Activated naive CD8-positive, alpha-beta T cell treated with anti-CD3 and anti-CD28 coated beads, Interleukin-2, amount 10 ng/mL, durations not matched to agents 7 days and 5 days (primary cell): ENCODE results near the gene PRXL2C. TPM values are rescaled to one million over a fixed set of nuclear protein-coding genes. Genes with fewer than 3 reads are reported as not detected.
"Not testable (repeated sequence)": the region's sequence is repeated elsewhere in the genome, so short reads cannot be mapped to it uniquely, and the experiment has no call there.

Experiments used
- ATAC-seq: fragments of 150-1000 bp; cut with Tn5 transposase; one replicate; pipeline ENCODE4 v1.10.0; 2021; ENCODE audit warnings: low read depth, moderate library complexity
- POLR2A ChIA-PET: fragments of 350-600 bp; sonication (Branson Sonifier 250); formaldehyde crosslinking; loops from one replicate; lab custom pipeline; 2021; ENCODE audit warnings: antibody characterized with exemption; lab: Charles Lee
- DNase-seq: peaks from one replicate; pipeline ENCODE4 v3.0.0; 2021
- H3K27ac Mint-ChIP-seq: one replicate; pipeline ENCODE4 v1.8.0; 2022; ENCODE audit warnings: mild to moderate bottlenecking, mixed read lengths
- H3K27me3 Mint-ChIP-seq: one replicate; pipeline ENCODE4 v1.8.0; 2022; ENCODE audit warnings: mild to moderate bottlenecking, moderate library complexity, mixed read lengths
- H3K36me3 Mint-ChIP-seq: one replicate; pipeline ENCODE4 v1.8.0; 2021; ENCODE audit warnings: mild to moderate bottlenecking, mixed read lengths
- H3K4me1 Mint-ChIP-seq: one replicate; pipeline ENCODE4 v1.8.0; 2021; ENCODE audit warnings: mixed read lengths
- H3K4me3 Mint-ChIP-seq: one replicate; pipeline ENCODE4 v1.8.0; 2022; ENCODE audit warnings: mild to moderate bottlenecking, moderate library complexity, mixed read lengths
- H3K9me3 Mint-ChIP-seq: one replicate; pipeline ENCODE4 v1.8.0; 2021; ENCODE audit warnings: mixed read lengths
- total RNA-seq, 2 experiments: library from RNA; stranded (reverse); gene quantifications; one replicate each; pipeline ENCODE4 v1.2.3, GENCODE V29; 2021

The PRXL2C gene
- 1 to 10 TPM; 5.3 to 6.2 TPM for total RNA-seq

GRCh38 chr9:96655198-96655851 is at the start of gene PRXL2C:
Gene PRXL2C, minus strand, starts transcription at chr9:96655317. Its CDS starts 36 bp downstream, at chr9:96655281.
- Mint-ChIP-seq H3K27me3 (peaks cover 7% of the 10 kb centered on the region), H3K27ac (peak within 1 kb of the TSS; percentile 81), H3K36me3 (no peaks in the 10 kb centered on the region), H3K9me3 (no peaks in the 10 kb centered on the region), H3K4me1 (peaks cover 9% of the 10 kb centered on the region), H3K4me3 (peak within 1 kb of the TSS; percentile 93)
- POLR2A ChIA-PET: interaction anchor here (1.0 kb wide), 1 partner anchor 237 kb away, joined by 3 read pairs; the partner anchor contains the start of gene ZNF367
- DNase-seq (peak; percentile 79), ATAC-seq (peak; percentile 76)

GRCh38 chr9:96700721-96701375 is 45.7 kb upstream of the PRXL2C start:
- POLR2A ChIA-PET: not testable (repeated sequence)

GRCh38 chr9:96691326-96691725 is 36.2 kb upstream of the PRXL2C start:
- Mint-ChIP-seq H3K36me3 (peaks cover 2% of the 10 kb centered on the region), H3K27ac (no peak overlapping the region), H3K27me3 (peaks cover 7% of the 10 kb centered on the region), H3K4me1 (peaks cover 3% of the 10 kb centered on the region), H3K4me3 (no peak overlapping the region), H3K9me3 (peaks cover 21% of the 10 kb centered on the region)
- no peak for DNase-seq
- POLR2A ChIA-PET: no interaction called here
- ATAC-seq: no peak

More at GRCh38 chr9:96700721-96701375, 45.7 kb upstream of the PRXL2C start:
- DNase-seq, H3K36me3 Mint-ChIP-seq, ATAC-seq, H3K27me3 Mint-ChIP-seq, H3K4me1 Mint-ChIP-seq, H3K4me3 Mint-ChIP-seq, H3K27ac Mint-ChIP-seq: not testable (repeated sequence)
- peaks cover 19% of the 10 kb centered on the region for H3K9me3 Mint-ChIP-seq

- Mint-ChIP-seq H3K27me3 (peaks cover 7% of the 10 kb centered on the region), H3K36me3 (peaks cover 2% of the 10 kb centered on the region), H3K4me1 (peaks cover 3% of the 10 kb centered on the region), H3K4me3 (no peak overlapping the region), H3K9me3 (peaks cover 21% of the 10 kb centered on the region), H3K27ac (no peak overlapping the region)
- POLR2A ChIA-PET: no interaction called here
- no peak for DNase-seq
- ATAC-seq: no peak
Observed at GRCh38 chr9:96688745-96689464, 33.8 kb upstream of the PRXL2C start.

GRCh38 chr9:96688187-96688586 is 33.1 kb upstream of the PRXL2C start:
- no peak for DNase-seq
- POLR2A ChIA-PET: no interaction called here
- Mint-ChIP-seq H3K36me3 (peaks cover 2% of the 10 kb centered on the region), H3K27ac (no peak overlapping the region), H3K9me3 (peaks cover 19% of the 10 kb centered on the region), H3K27me3 (peaks cover 7% of the 10 kb centered on the region), H3K4me1 (peaks cover 3% of the 10 kb centered on the region), H3K4me3 (no peak overlapping the region)
- ATAC-seq: no peak

- no peaks in the 10 kb centered on the region for H3K36me3 Mint-ChIP-seq
- DNase-seq (peak; percentile 81), ATAC-seq (peak; percentile 97)
- peaks cover 16% of the 10 kb centered on the region for H3K9me3 Mint-ChIP-seq
- H3K27ac Mint-ChIP-seq: peak overlapping the region; percentile 48
- H3K27me3 Mint-ChIP-seq: peaks cover 7% of the 10 kb centered on the region
- peaks cover 3% of the 10 kb centered on the region for H3K4me1 Mint-ChIP-seq
- H3K4me3 Mint-ChIP-seq: peak overlapping the region; percentile 74
- POLR2A ChIA-PET: no interaction called here
Observed at GRCh38 chr9:96686638-96687335, 31.7 kb upstream of the PRXL2C start.

GRCh38 chr9:96680812-96681499 is 25.8 kb upstream of the PRXL2C start:
- ATAC-seq (no peak), DNase-seq (no peak)
- Mint-ChIP-seq H3K4me3 (no peak overlapping the region), H3K27me3 (peaks cover 2% of the 10 kb centered on the region), H3K9me3 (no peaks in the 10 kb centered on the region), H3K36me3 (no peaks in the 10 kb centered on the region), H3K4me1 (no peaks in the 10 kb centered on the region), H3K27ac (no peak overlapping the region)
- POLR2A ChIA-PET: no interaction called here

- Mint-ChIP-seq H3K27ac (no peak overlapping the region), H3K36me3 (no peaks in the 10 kb centered on the region), H3K4me1 (no peaks in the 10 kb centered on the region), H3K4me3 (no peak overlapping the region), H3K9me3 (peaks cover 4% of the 10 kb centered on the region), H3K27me3 (peaks cover 8% of the 10 kb centered on the region)
- POLR2A ChIA-PET: no interaction called here
- no peak for DNase-seq
- ATAC-seq: no peak
Observed at GRCh38 chr9:96674906-96675538, 19.9 kb upstream of the PRXL2C start.

- H3K4me1 Mint-ChIP-seq, ATAC-seq, H3K27me3 Mint-ChIP-seq, H3K36me3 Mint-ChIP-seq, H3K4me3 Mint-ChIP-seq, DNase-seq, H3K27ac Mint-ChIP-seq, POLR2A ChIA-PET, H3K9me3 Mint-ChIP-seq: not testable (repeated sequence)
Observed at GRCh38 chr9:96673786-96674185, 18.7 kb upstream of the PRXL2C start.

GRCh38 chr9:96668868-96669534 is 13.9 kb upstream of the PRXL2C start:
- POLR2A ChIA-PET: no interaction called here

GRCh38 chr9:96667363-96667728 is 12.2 kb upstream of the PRXL2C start:
- peaks cover 6% of the 10 kb centered on the region for H3K4me1 Mint-ChIP-seq
- no peak overlapping the region for H3K27ac Mint-ChIP-seq
- H3K4me3 Mint-ChIP-seq: no peak overlapping the region
- POLR2A ChIA-PET: interaction anchor here (1.2 kb wide), 1 partner anchor 340 kb away, joined by 3 read pairs; no protein-coding TSS in a partner anchor
- ATAC-seq (no peak), DNase-seq (no peak)
- no peaks in the 10 kb centered on the region for H3K36me3 Mint-ChIP-seq
- H3K9me3 Mint-ChIP-seq: no peaks in the 10 kb centered on the region
- H3K27me3 Mint-ChIP-seq: peaks cover 15% of the 10 kb centered on the region

More at GRCh38 chr9:96668868-96669534, 13.9 kb upstream of the PRXL2C start:
- peaks cover under 1% of the 10 kb centered on the region for H3K9me3 Mint-ChIP-seq
- H3K27me3 Mint-ChIP-seq: peaks cover 11% of the 10 kb centered on the region
- no peaks in the 10 kb centered on the region for H3K36me3 Mint-ChIP-seq
- H3K27ac Mint-ChIP-seq: no peak overlapping the region
- H3K4me3 Mint-ChIP-seq: no peak overlapping the region
- ATAC-seq (no peak), DNase-seq (no peak)
- H3K4me1 Mint-ChIP-seq: peaks cover 6% of the 10 kb centered on the region
